ENCODE results near the gene SERPINB13. TPM values are rescaled to one million over a fixed set of nuclear protein-coding genes. Genes with fewer than 3 reads are reported as not detected.

The SERPINB13 gene
- total RNA-seq (2011; cell fraction: chromatin; rRNA removed; ENCODE audit: low replicate concordance), result not detected in 2 replicates
- not detected in 2 replicates for total RNA-seq (2011; cell fraction: nucleolus; rRNA removed)
- total RNA-seq (2011; cell fraction: nucleoplasm; rRNA removed), result not detected in 2 replicates
- not detected in 2 replicates for total RNA-seq (2014; rRNA removed)
- total RNA-seq (2014; rRNA removed; fragmentation: Illumina TruSeq; extraction: Trizol), result not detected in 2 replicates
- total RNA-seq (2015; rRNA removed; fragmentation: Illumina TruSeq; extraction: Trizol), result not detected in 2 replicates
- total RNA-seq (2021), result not detected in 2 replicates
- not detected in 2 replicates for polyA plus RNA-seq (2011; rRNA removed)
- not detected in 2 replicates for polyA plus RNA-seq (2011; cell fraction: cytosol; rRNA removed)
- not detected in 2 replicates for polyA plus RNA-seq (2011; cell fraction: nucleus; rRNA removed)
- polyA plus RNA-seq (2012), result not detected in 2 replicates
- not detected in 2 replicates for polyA plus RNA-seq (2014; fragmentation: Illumina TruSeq; extraction: Trizol)
- not detected for polyA plus RNA-seq (2014; fragmentation: Nextera tagmentation; extraction: Ambion mirVana)
- polyA plus RNA-seq (2014; rRNA removed), result not detected in 2 replicates
- polyA minus RNA-seq (2011; rRNA and poly(A)+ RNA removed), result not detected in 2 replicates
- polyA minus RNA-seq (2011; cell fraction: cytosol; rRNA and poly(A)+ RNA removed), result not detected in 2 replicates
- polyA minus RNA-seq (2011; cell fraction: nucleus; rRNA and poly(A)+ RNA removed), result not detected in 2 replicates
- Bru-seq, nascent RNA, result not detected
- BruChase-seq, experiment 1, labeled RNA remaining after a 2-hour chase, result not detected
- not detected for BruChase-seq, experiment 2, labeled RNA remaining after a 6-hour chase
- long read RNA-seq, experiment 1, result 0 reads
- long read RNA-seq, experiment 2, result 0 reads
- long read RNA-seq, experiment 3, result 0 reads

DNA sequence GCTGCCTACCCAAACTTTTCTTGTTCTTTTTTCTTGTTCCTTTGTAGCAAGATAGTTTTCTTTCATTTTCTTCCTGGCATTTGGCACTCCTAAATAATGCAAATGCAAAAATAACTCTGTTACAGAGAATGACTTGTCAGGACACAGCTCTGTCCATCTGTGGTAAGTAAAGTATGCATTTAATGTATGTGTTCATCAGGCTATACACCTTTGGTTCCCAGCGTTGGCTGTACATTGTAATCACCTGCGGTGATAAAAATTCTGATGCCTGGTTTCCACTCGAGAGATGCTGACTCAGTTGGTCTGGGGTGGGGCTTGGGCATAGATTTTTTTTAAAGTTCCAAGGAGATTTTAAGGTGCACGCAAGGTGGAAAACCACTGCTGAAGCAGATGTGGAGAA is at the start of gene SERPINB13:
Gene SERPINB13, plus strand, starts transcription at position 378 of the 400 bp plus-strand sequence. CDS start 1,325 bp downstream, outside the sequence.
- ChIA-PET POLR2A (no interaction called here), CTCF (ENCODE audit: low intra/inter-chr PET ratio) (no interaction called here)
- no peaks in the 10 kb centered on the region for H3K79me2 ChIP-seq (ENCODE audit: control insufficient read depth, insufficient read depth, low read length)
- in situ Hi-C loops (cut with MboI), result no loop called here
- no peaks in the 10 kb centered on the region for H4K20me1 ChIP-seq (replicated peaks; ENCODE audit: control insufficient read depth, insufficient read depth, low read length)
- H3K9me1 ChIP-seq (ENCODE audit: control insufficient read depth, insufficient read depth, low read length), result no peaks in the 10 kb centered on the region
- H3K4me3 ChIP-seq, result no peak within 1 kb of the TSS
- DNase-seq (ENCODE audit: extremely low read depth in 1 of 4, low spot score in 3 of 4) (no peak), ATAC-seq (no peak), FAIRE-seq (no peak)
- no peaks in the 10 kb centered on the region for H3K4me1 ChIP-seq (replicated peaks in 1 of 2; ENCODE audit: control insufficient read depth in 2 of 2, insufficient read depth in 2 of 2, low read length in 2 of 2)
- intact Hi-C loops (cut with micrococcal nuclease), result no loop called here
- H2AFZ ChIP-seq (ENCODE audit: low read depth, low read length), result no peak within 1 kb of the TSS
- H3K9me3 ChIP-seq (replicated peaks; ENCODE audit: control insufficient read depth, insufficient read depth, low read depth, low read length), result no peaks in the 10 kb centered on the region
- no TSS peak for BruUV-seq (replicated peaks)
- no peak for TF ChIP-seq ZSCAN29 (IDR thresholded peaks at IDR 0.05)
- TF ChIP-seq RAD51 (IDR thresholded peaks at IDR 0.05; ENCODE audit: borderline replicate concordance, low read depth), result no peak
- TF ChIP-seq, protein P1, sequence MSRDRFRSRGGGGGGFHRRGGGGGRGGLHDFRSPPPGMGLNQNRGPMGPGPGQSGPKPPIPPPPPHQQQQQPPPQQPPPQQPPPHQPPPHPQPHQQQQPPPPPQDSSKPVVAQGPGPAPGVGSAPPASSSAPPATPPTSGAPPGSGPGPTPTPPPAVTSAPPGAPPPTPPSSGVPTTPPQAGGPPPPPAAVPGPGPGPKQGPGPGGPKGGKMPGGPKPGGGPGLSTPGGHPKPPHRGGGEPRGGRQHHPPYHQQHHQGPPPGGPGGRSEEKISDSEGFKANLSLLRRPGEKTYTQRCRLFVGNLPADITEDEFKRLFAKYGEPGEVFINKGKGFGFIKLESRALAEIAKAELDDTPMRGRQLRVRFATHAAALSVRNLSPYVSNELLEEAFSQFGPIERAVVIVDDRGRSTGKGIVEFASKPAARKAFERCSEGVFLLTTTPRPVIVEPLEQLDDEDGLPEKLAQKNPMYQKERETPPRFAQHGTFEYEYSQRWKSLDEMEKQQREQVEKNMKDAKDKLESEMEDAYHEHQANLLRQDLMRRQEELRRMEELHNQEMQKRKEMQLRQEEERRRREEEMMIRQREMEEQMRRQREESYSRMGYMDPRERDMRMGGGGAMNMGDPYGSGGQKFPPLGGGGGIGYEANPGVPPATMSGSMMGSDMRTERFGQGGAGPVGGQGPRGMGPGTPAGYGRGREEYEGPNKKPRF (IDR thresholded peaks at IDR 0.05; ENCODE audit: low read depth, low read length), result no peak
- no peak for TF ChIP-seq HNRNPLL (IDR thresholded peaks at IDR 0.05; ENCODE audit: low read depth, low read length, poor library complexity, severe bottlenecking)
- TF ChIP-seq NFIC (IDR thresholded peaks at IDR 0.05), result no peak
- no peak for TF ChIP-seq ZNF79 (CRISPR knock-in tag; IDR thresholded peaks at IDR 0.05; ENCODE audit: low read depth)
- TF ChIP-seq GTF2E2 (tag; IDR thresholded peaks at IDR 0.05), result no peak
- no peak for TF ChIP-seq TRIM28 (IDR thresholded peaks at IDR 0.05)
- TF ChIP-seq HIVEP1 (CRISPR knock-in tag; IDR thresholded peaks at IDR 0.05), result no peak
- no peak for TF ChIP-seq BRCA1 (IDR thresholded peaks at IDR 0.05)
- TF ChIP-seq BRCA1 (CRISPR knock-in tag; IDR thresholded peaks at IDR 0.05), result no peak
- no peak for TF ChIP-seq RCOR1 (IDR thresholded peaks at IDR 0.05; ENCODE audit: borderline replicate concordance in 1 of 2, low read depth in 2 of 2, low read length in 2 of 2)
- no peak for TF ChIP-seq POLR3G (IDR thresholded peaks at IDR 0.05; ENCODE audit: extremely low read depth, insufficient read length, insufficient replicate concordance)
- no peak for TF ChIP-seq CTBP1 (IDR thresholded peaks at IDR 0.05; ENCODE audit: borderline replicate concordance)
- TF ChIP-seq CHD4 (IDR thresholded peaks at IDR 0.05; ENCODE audit: insufficient read depth, insufficient replicate concordance, low read depth, low read length, poor library complexity, severe bottlenecking), result no peak
- no peak for TF ChIP-seq POU5F1 (IDR thresholded peaks at IDR 0.05; ENCODE audit: borderline replicate concordance, low read depth, low read length, partially characterized antibody)
- TF ChIP-seq ID3 (CRISPR knock-in tag; IDR thresholded peaks at IDR 0.05), result no peak
- TF ChIP-seq ID3 (tag; IDR thresholded peaks at IDR 0.05), result no peak
- H3K27ac ChIP-seq (ENCODE audit: extremely low read depth, low read depth, low read length), result no peak within 1 kb of the TSS
- H3K27me3 ChIP-seq (ENCODE audit: control insufficient read depth in 2 of 2, insufficient read depth in 2 of 2, low read length in 2 of 2), result no peaks in the 10 kb centered on the region
- WGBS (ENCODE audit: insufficient coverage, low coverage, missing lambda C conversion rate), result 0% methylated on average over 2 of the region's 4 CpGs
- no peak within 1 kb of the TSS for H3K9ac ChIP-seq (ENCODE audit: insufficient read depth in 1 of 2, low read depth in 2 of 2, low read length in 2 of 2)
- H3K36me3 ChIP-seq (ENCODE audit: control insufficient read depth, insufficient read depth, low read length), result no peaks in the 10 kb centered on the region
- H3K4me2 ChIP-seq (ENCODE audit: insufficient read depth, low read length), result no peak within 1 kb of the TSS

All from K562 (cell line).